Embryonic facial prominence (tissue), 1 donor: ENCODE results near the gene HLA-DQB1.

Source experiments
- DNase-seq: peaks from one replicate; pipeline ENCODE4 v3.0.0-alpha.2; 2016; ENCODE audit errors: extremely low spot score

HLA-DQB1 gene

DNA sequence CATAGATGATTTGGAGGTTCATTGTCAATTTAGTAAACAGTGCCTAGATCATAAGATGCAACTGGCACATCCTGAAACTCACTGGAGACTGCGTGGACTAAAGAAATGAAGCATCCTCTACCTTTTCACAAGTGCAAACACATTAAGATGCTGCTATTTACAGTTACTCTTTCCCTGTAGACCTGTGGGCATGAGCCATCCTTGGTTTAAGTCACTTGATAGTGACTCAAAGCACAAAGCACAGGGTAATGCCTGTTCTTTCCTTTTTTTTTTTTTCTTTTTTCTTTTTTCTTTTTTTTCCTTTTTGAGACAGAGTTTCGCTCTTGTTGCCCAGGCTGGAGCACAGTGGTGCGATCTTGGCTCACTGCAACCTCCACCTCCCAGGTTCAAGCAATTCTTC, 39.2 kb downstream of the HLA-DQB1 start:
- no peak for DNase-seq

DNA sequence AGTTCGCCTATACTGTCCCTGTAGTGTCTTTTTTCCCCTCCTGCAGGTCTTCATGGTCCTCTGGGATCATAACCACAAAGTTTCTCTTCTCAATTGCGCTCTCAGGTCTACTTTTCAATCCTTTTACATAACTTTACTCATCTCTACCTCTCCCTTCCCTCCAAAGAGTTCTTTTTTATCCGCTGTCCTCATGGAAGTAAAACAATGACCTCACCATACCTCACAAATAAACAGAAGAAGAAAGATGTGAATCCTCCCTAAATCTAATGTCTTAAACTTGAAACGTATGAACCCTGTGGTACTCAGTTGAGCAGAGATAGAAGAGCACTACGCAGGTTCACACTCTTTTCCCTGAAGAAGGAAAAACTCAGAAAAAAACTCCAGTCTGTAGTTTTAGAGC, 41.3 kb downstream of the HLA-DQB1 start:
- no peak for DNase-seq

- no peak for DNase-seq
Observed at GRCh38 chr6:32624565-32624964, 41.9 kb downstream of the HLA-DQB1 start.

DNA sequence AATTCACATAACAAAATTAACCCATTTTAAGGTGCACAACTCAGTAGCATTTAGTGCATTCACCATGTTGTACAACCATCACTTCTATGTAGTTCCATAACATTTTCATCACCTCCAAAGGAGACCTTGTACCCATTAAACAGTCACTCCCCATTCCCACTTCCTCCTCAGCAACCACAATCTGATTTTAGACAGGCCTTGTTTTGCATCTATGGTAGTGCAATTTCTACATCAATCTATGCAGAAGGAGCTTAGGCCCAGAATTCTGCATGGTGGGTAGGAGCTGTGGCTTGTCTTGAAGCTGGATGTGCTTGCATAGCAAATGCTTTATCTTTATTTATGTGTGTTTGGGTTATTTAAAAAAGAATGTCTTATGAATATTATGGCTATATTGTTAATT, 42.8 kb downstream of the HLA-DQB1 start:
- DNase-seq, result no peak

DNA sequence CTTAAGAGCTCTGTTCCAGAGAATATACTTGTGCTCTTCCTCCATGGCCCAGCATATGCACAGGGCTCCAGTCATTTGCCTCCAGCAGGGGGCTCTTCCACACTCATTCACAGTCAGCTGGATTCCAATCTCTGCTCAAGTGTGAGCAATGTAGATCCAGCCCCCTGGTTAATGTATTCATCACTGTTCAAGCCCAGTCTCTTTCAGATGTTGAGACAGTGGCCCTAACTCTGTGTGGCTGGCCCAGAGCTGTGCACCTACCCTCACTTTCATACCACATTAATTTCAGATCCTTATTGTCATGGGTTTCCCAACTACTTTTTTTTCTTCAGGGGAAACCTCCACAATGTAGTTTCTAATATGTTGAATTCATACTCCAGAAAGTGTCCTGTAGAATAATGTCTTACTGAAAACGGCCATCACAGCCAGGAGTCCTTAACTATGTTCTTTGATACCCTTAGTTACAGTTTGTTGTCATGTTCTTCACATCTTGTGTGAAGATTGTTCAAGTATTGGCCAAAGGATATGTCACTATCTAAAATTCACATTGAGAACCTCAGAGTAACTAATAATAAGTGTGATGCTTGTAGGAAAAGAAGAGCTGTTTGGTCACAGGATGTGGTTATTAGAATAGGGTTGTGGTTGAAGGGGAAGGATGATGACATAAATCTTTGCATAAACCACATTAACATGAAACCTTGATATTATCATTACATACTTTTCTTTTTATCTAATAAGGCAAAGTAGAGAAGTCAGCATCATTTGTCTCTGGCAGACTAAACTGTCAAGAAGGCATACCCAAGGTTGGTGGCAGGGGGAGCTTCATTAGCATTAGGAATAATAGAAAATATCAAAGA, 43.7 kb downstream of the HLA-DQB1 start:
- no peak for DNase-seq

GRCh38 chr6:32621372-32621771, 45.1 kb downstream of the HLA-DQB1 start:
- DNase-seq, result no peak

- no peak for DNase-seq
Observed at GRCh38 chr6:32617751-32618150, 48.7 kb downstream of the HLA-DQB1 start.

- DNase-seq, result no peak
Observed at GRCh38 chr6:32615885-32616532, 50.4 kb downstream of the HLA-DQB1 start.

GRCh38 chr6:32614366-32615081, 51.9 kb downstream of the HLA-DQB1 start:
- no peak for DNase-seq

DNA sequence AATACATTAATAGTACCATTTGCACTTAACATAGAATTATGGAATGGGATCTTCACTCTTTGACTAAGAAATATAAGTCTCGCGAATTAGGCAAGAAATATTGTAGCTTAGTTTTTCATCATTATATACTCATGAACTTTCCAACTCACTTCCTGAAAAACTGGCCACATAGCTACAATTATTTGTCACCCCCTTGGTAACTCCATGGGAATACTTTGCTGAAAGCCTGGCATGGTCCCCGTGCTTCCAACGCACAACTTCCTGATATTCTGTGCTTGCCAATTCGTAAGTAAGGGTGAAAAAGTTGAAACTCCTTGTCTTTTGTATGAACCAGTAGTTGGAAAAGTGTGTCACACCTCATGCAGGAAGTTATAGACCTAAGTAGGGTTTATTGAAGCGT, 53.0 kb downstream of the HLA-DQB1 start:
- no peak for DNase-seq

GRCh38 chr6:32610682-32611296, 55.7 kb downstream of the HLA-DQB1 start:
- DNase-seq, result no peak

DNA sequence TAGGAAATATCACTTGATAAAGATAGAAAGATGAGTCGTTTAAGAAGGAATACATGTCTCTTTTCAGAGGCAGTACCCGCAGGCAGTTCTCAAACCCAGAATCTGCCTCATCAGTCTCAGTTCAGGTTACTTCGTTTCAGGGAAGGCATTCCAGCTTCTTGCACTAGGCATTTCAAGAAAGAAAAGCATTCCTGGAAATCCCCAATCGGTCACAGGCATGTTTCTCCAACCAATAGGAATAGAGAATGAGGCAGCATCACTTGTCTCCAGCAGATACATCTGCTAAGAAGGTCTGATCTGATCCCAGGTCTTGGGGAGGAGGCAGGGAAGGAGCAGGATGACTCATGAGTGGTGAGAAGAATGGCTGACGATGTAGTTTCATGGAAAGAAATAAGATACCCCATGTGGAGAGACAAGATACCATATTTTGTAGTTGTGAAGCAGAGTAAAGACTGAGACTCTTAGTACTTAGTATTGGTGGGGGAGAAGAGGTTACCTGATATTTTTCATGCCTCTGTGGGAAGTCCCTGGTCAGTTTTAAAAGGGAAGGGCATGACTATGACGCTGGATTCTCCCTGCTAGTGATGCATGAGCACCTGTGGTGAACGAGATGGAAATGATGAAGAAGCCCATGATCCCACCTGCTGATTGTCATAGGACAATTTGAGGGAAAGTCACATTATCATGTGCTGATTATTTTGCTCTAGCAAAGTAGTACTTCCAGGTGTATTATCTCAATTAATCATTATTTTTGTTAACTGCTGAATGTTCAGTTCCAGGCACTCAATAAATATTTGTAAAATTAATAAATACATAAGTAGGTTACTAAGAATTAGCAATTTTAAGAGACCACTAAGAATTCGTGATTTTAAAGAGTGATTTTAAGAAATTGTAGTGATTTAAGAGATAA, 56.5 kb downstream of the HLA-DQB1 start:
- DNase-seq, result peak; percentile 81
